ENCODE results near the gene ELL2.

DNA sequence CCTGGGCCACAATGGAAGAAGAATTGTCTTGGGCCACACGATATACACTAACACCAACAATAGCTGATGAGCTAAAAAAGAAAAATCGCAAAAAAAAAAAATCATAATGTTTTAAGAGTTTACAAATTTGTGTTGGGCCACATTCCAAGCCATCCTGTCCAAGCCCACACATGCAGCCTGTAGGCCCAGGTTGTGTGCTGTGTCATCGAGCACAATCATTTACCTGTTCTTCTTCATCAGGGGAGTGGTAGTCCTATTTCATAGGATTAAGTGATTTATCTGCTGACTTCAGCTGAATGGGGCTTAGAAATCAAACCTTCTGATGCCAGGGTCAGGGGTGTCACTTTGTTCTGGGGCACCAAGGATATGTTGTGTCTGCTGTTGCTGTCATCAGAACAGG lies 44.6 kb upstream of the ELL2 start:
- TF ChIP-seq, protein P1, sequence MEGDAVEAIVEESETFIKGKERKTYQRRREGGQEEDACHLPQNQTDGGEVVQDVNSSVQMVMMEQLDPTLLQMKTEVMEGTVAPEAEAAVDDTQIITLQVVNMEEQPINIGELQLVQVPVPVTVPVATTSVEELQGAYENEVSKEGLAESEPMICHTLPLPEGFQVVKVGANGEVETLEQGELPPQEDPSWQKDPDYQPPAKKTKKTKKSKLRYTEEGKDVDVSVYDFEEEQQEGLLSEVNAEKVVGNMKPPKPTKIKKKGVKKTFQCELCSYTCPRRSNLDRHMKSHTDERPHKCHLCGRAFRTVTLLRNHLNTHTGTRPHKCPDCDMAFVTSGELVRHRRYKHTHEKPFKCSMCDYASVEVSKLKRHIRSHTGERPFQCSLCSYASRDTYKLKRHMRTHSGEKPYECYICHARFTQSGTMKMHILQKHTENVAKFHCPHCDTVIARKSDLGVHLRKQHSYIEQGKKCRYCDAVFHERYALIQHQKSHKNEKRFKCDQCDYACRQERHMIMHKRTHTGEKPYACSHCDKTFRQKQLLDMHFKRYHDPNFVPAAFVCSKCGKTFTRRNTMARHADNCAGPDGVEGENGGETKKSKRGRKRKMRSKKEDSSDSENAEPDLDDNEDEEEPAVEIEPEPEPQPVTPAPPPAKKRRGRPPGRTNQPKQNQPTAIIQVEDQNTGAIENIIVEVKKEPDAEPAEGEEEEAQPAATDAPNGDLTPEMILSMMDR (IDR thresholded peaks at IDR 0.05 in 8 of 11, conservative IDR thresholded peaks at IDR 0.05 in 3 of 11): no peak
- TF ChIP-seq POLR2A (IDR thresholded peaks at IDR 0.05) (no peak), POLR2AphosphoS5 (IDR thresholded peaks at IDR 0.05) (no peak)
